LHCN-M2 (cell line): ENCODE measurements around the gene MMD. TPM values are rescaled to one million over a fixed set of nuclear protein-coding genes. Genes with fewer than 3 reads are reported as not detected.
"Not testable (repeated sequence)": the region's sequence is repeated elsewhere in the genome, so short reads cannot be mapped to it uniquely, and the experiment has no call there.

Source experiments
- DNase-seq: peaks from one replicate; pipeline ENCODE4 v3.0.0-alpha.2; 2012; ENCODE audit warnings: low read depth
- total RNA-seq: library from RNA; depleted of rRNA; stranded (reverse); fragments of >200 nt; gene quantifications from 2 replicates; pipeline ENCODE4 v1.2.3, GENCODE V29; 2014

The MMD gene
- total RNA-seq, 1 experiment from 2014 or later = 17.5 TPM

GRCh38 chr17:55395803-55396505 is 25.7 kb downstream of the MMD start:
- DNase-seq = no peak

GRCh38 chr17:55394357-55395021 is 27.1 kb downstream of the MMD start:
- peak; percentile 79 for DNase-seq

GRCh38 chr17:55391764-55392467 is 29.7 kb downstream of the MMD start:
- no peak for DNase-seq

GRCh38 chr17:55391244-55391757 is 30.3 kb downstream of the MMD start:
- DNase-seq = no peak

GRCh38 chr17:55390364-55390977 is 31.2 kb downstream of the MMD start:
- peak; percentile 34 for DNase-seq

- not testable (repeated sequence) for DNase-seq
Measured at GRCh38 chr17:55389715-55390114, 31.9 kb downstream of the MMD start.

GRCh38 chr17:55388842-55389241 is 32.8 kb downstream of the MMD start:
- no peak for DNase-seq

GRCh38 chr17:55386796-55387332 is 34.8 kb downstream of the MMD start:
- DNase-seq = peak; percentile 3

GRCh38 chr17:55384643-55385232 is 36.9 kb downstream of the MMD start:
- no peak for DNase-seq

- no peak for DNase-seq
Measured at GRCh38 chr17:55383771-55384642, 37.6 kb downstream of the MMD start.

GRCh38 chr17:55381017-55381770 is 40.4 kb downstream of the MMD start:
- no peak for DNase-seq

GRCh38 chr17:55377671-55378275 is 43.9 kb downstream of the MMD start:
- DNase-seq = no peak

- DNase-seq = no peak
Measured at GRCh38 chr17:55368706-55369105, 52.9 kb downstream of the MMD start.

GRCh38 chr17:55366020-55366481 is 55.6 kb downstream of the MMD start:
- DNase-seq = no peak

GRCh38 chr17:55363033-55363432 is 58.6 kb downstream of the MMD start:
- DNase-seq = no peak

- DNase-seq = no peak
Measured at GRCh38 chr17:55360971-55361370, 60.7 kb downstream of the MMD start.

- DNase-seq = peak; percentile 66
Measured at GRCh38 chr17:55356434-55357328, 65.0 kb downstream of the MMD start.

- DNase-seq = no peak
Measured at GRCh38 chr17:55354941-55355340, 66.7 kb downstream of the MMD start.
